Naive thymus-derived CD4-positive, alpha-beta T cell (primary cell): ENCODE measurements around the gene C11orf21. TPM values are rescaled to one million over a fixed set of nuclear protein-coding genes. Genes with fewer than 3 reads are reported as not detected.

Experiments
- ATAC-seq: fragments of 150-1000 bp; cut with Tn5 transposase; 2 replicates; pipeline ENCODE4 v1.10.0; 2021; ENCODE audit warnings: mild to moderate bottlenecking, moderate library complexity
- CTCF ChIA-PET: fragments of 350-600 bp; sonication (Branson Sonifier 250); formaldehyde crosslinking; loops from one replicate; lab custom pipeline; 2021; ENCODE audit warnings: antibody characterized with exemption; lab: Charles Lee
- POLR2A ChIA-PET: fragments of 350-600 bp; sonication (Branson Sonifier 250); formaldehyde crosslinking; loops from one replicate; lab custom pipeline; 2021; ENCODE audit warnings: antibody characterized with exemption, inconsistent platforms; lab: Charles Lee
- DNase-seq, 9 donors: peaks; one replicate each; pipeline versions ENCODE4 v3.0.0 to v3.0.0-alpha.2; 2020 to 2022; ENCODE audit warnings: mixed read lengths in 1 of 9
- H3K27ac ChIP-seq: one replicate; pipeline ENCODE4 v1.7.0; 2013; ENCODE audit warnings: mild to moderate bottlenecking, low read depth, low read length, moderate library complexity
- H3K27me3 ChIP-seq, 2 donors: one replicate each; pipeline ENCODE4 v1.7.0; 2013; ENCODE audit warnings: low read length in 2 of 2, mild to moderate bottlenecking in 2 of 2, moderate library complexity in 2 of 2; ENCODE audit not compliant: control insufficient read depth in 2 of 2, insufficient read depth in 2 of 2
- H3K36me3 ChIP-seq, 3 experiments: 1 replicate in 2 of 3; 2 replicates in 1 of 3; pipeline ENCODE4 v1.7.0; 2013; ENCODE audit warnings: low read length in 3 of 3, mild to moderate bottlenecking in 3 of 3, moderate library complexity in 1 of 3; ENCODE audit not compliant: insufficient read depth in 3 of 3, control insufficient read depth in 2 of 3
- H3K4me1 ChIP-seq, 2 donors: one replicate each; pipeline ENCODE4 v1.7.0; 2013; ENCODE audit warnings: low read length in 2 of 2, mild to moderate bottlenecking in 2 of 2, moderate library complexity in 1 of 2; ENCODE audit not compliant: control insufficient read depth in 2 of 2, insufficient read depth in 2 of 2
- H3K4me3 ChIP-seq: 2 replicates; pipeline ENCODE4 v1.7.0; 2013; ENCODE audit warnings: mild to moderate bottlenecking, low read length
- H3K9me3 ChIP-seq, 3 experiments: 1 replicate in 2 of 3; 2 replicates in 1 of 3; pipeline ENCODE4 v1.7.0; 2013; ENCODE audit warnings: low read length in 3 of 3; ENCODE audit not compliant: control insufficient read depth in 2 of 3
- H3K27ac Mint-ChIP-seq, 9 donors: one replicate each; pipeline ENCODE4 v1.8.0; 2020 to 2022; ENCODE audit warnings: mixed read lengths in 9 of 9, mild to moderate bottlenecking in 8 of 9, moderate library complexity in 5 of 9, inconsistent platforms in 2 of 9
- H3K27me3 Mint-ChIP-seq, 5 donors: one replicate each; pipeline ENCODE4 v1.8.0; 2021 to 2022; ENCODE audit warnings: mixed read lengths in 5 of 5, mild to moderate bottlenecking in 1 of 5
- H3K36me3 Mint-ChIP-seq, 5 donors: one replicate each; pipeline ENCODE4 v1.8.0; 2020 to 2022; ENCODE audit warnings: mixed read lengths in 5 of 5, mild to moderate bottlenecking in 3 of 5, inconsistent platforms in 1 of 5
- H3K4me1 Mint-ChIP-seq, 7 donors: one replicate each; pipeline ENCODE4 v1.8.0; 2020 to 2022; ENCODE audit warnings: mixed read lengths in 7 of 7, mild to moderate bottlenecking in 3 of 7, inconsistent platforms in 1 of 7
- H3K4me3 Mint-ChIP-seq, 10 donors: one replicate each; pipeline ENCODE4 v1.8.0; 2020 to 2022; ENCODE audit warnings: mild to moderate bottlenecking in 10 of 10, mixed read lengths in 10 of 10, moderate library complexity in 6 of 10, inconsistent platforms in 2 of 10
- H3K9me3 Mint-ChIP-seq, 11 donors: one replicate each; pipeline ENCODE4 v1.8.0; 2020 to 2022; ENCODE audit warnings: mixed read lengths in 11 of 11, mild to moderate bottlenecking in 4 of 11, inconsistent platforms in 1 of 11, moderate library complexity in 1 of 11
- intact Hi-C, 2 donors: fragments of 100-400 bp; cut with micrococcal nuclease; formaldehyde crosslinking; loops; one replicate each; pipeline ENCODE4 v1.15.1; 2023
- polyA plus RNA-seq, 2 donors: library from polyadenylated mRNA; unstranded; fragments of 300-500 nt; fragmentation: Illumina TruSeq; gene quantifications; one replicate each; pipeline ENCODE4 v1.2.3, GENCODE V29; 2021
- total RNA-seq, 6 experiments: library from RNA in 5 of 6; stranded (reverse) in 5 of 6; gene quantifications; 1 replicate in 5 of 6; 2 replicates in 1 of 6; pipeline ENCODE4 v1.2.3 and lab custom pipeline; 2021 to 2026

The C11orf21 gene
- total and polyA plus RNA-seq, 7 experiments from 2014 or later: 10.7 to 153 (median 82.5) TPM

DNA sequence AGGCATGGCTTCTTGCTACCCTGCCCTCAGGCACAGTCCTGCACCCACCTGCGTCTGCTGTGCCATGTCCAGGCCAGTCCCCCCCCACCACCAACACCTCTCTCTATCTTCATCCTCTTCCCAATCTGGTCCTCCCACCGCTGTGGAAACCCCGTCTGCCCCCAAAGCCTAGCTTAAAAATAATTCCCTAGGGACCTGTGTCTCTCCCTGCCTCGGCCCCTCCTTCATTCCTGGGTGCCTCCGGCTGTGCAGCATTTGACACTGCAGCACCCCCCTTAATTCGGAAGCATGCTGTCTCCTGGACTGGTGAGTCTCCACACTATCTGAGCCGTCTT lies 28.8 kb downstream of the C11orf21 start:
- peak overlapping the region in 1 of 10 donors; percentile 1 for H3K4me3 Mint-ChIP-seq
- ATAC-seq: no peak

GRCh38 chr11:2272228-2272945 lies 29.3 kb downstream of the C11orf21 start:
- Mint-ChIP-seq H3K27me3 (peaks cover 0 to 44% (median 8%) of the 10 kb centered on the region in 5 donors), H3K4me3 (peak overlapping the region in 5 of 10 donors; percentile 29 to 82 (median 42)), H3K27ac (no peak overlapping the region), H3K4me1 (peaks cover 0 to 10% (median 5%) of the 10 kb centered on the region in 7 donors), H3K36me3 (peaks cover 0 to 2% (median 0%) of the 10 kb centered on the region in 5 donors), H3K9me3 (peaks cover 0 to 1% (median 0%) of the 10 kb centered on the region in 11 donors)
- Histone ChIP-seq H3K27ac (no peak overlapping the region), H3K4me3 (no peak overlapping the region), H3K36me3 (no peaks in the 10 kb centered on the region), H3K9me3 (no peaks in the 10 kb centered on the region), H3K27me3 (no peaks in the 10 kb centered on the region), H3K4me1 (peaks cover 0 to 4% of the 10 kb centered on the region in 2 donors)
- peak in 1 of 9 donors; percentile 21 for DNase-seq
- ChIA-PET POLR2A (no interaction called here), CTCF (no interaction called here)
- ATAC-seq: no peak
- intact Hi-C loops: no loop called here

More for the DNA sequence above, 28.8 kb downstream of the C11orf21 start:
- DNase-seq: no peak
- ChIA-PET CTCF (no interaction called here), POLR2A (no interaction called here)
- no peak overlapping the region for H3K27ac ChIP-seq
- Mint-ChIP-seq H3K9me3 (peaks cover 0 to 7% (median under 1%) of the 10 kb centered on the region in 11 donors), H3K4me1 (peaks cover 3 to 10% (median 5%) of the 10 kb centered on the region in 7 donors), H3K27me3 (peaks cover 0 to 48% (median 10%) of the 10 kb centered on the region in 5 donors), H3K36me3 (peaks cover 0 to 7% (median 4%) of the 10 kb centered on the region in 5 donors), H3K27ac (no peak overlapping the region)
- peaks cover 0 to 4% of the 10 kb centered on the region in 2 donors for H3K4me1 ChIP-seq
- no peaks in the 10 kb centered on the region for H3K9me3 ChIP-seq
- no peaks in the 10 kb centered on the region for H3K36me3 ChIP-seq
- H3K4me3 ChIP-seq: no peak overlapping the region
- intact Hi-C loops: no loop called here
- no peaks in the 10 kb centered on the region for H3K27me3 ChIP-seq

- no peak for DNase-seq
- Histone ChIP-seq H3K36me3 (no peaks in the 10 kb centered on the region), H3K9me3 (no peaks in the 10 kb centered on the region), H3K27me3 (no peaks in the 10 kb centered on the region), H3K27ac (no peak overlapping the region), H3K4me3 (no peak overlapping the region), H3K4me1 (peaks cover 4 to 6% of the 10 kb centered on the region in 2 donors)
- CTCF ChIA-PET: no interaction called here
- Mint-ChIP-seq H3K36me3 (no peaks in the 10 kb centered on the region), H3K9me3 (no peaks in the 10 kb centered on the region), H3K27ac (no peak overlapping the region), H3K4me1 (peaks cover 0 to 12% (median 6%) of the 10 kb centered on the region in 7 donors), H3K27me3 (peaks cover 0 to 44% (median 8%) of the 10 kb centered on the region in 5 donors), H3K4me3 (peak overlapping the region in 7 of 10 donors; percentile 14 to 82 (median 42))
- intact Hi-C loops: no loop called here
- POLR2A ChIA-PET: no interaction called here
- no peak for ATAC-seq
These were observed 30.1 kb downstream of the C11orf21 start for GRCh38 chr11:2271327-2272227.

DNA sequence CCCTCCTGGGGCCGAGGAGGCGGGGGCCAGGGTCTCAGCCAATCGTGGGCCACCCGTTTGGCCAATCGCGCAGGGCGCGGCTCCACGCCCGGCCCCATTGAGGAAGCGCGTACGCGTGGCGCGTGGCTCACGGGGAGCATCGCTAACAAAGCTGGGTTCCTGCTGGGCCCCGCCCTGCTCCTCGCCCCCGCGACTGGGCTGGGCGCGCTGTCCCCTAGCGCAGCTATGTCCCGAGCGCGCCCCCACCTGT lies 30.7 kb downstream of the C11orf21 start:
- Histone ChIP-seq H3K4me3 (no peak overlapping the region), H3K4me1 (peaks cover 9 to 12% of the 10 kb centered on the region in 2 donors), H3K27me3 (no peaks in the 10 kb centered on the region), H3K27ac (no peak overlapping the region), H3K36me3 (no peaks in the 10 kb centered on the region), H3K9me3 (no peaks in the 10 kb centered on the region)
- peak in 3 of 9 donors; percentile 25 to 54 (median 32) for DNase-seq
- intact Hi-C loops: no loop called here
- POLR2A ChIA-PET: no interaction called here
- peak; percentile 80 for ATAC-seq
- H3K27me3 Mint-ChIP-seq: peaks cover 0 to 44% (median 8%) of the 10 kb centered on the region in 5 donors
- no peak overlapping the region for H3K27ac Mint-ChIP-seq
- CTCF ChIA-PET: no interaction called here
- H3K4me1 Mint-ChIP-seq: peaks cover 5 to 17% (median 12%) of the 10 kb centered on the region in 7 donors
- H3K36me3 Mint-ChIP-seq: no peaks in the 10 kb centered on the region
- no peaks in the 10 kb centered on the region for H3K9me3 Mint-ChIP-seq
- H3K4me3 Mint-ChIP-seq: peak overlapping the region in 1 of 10 donors; percentile 82

DNA sequence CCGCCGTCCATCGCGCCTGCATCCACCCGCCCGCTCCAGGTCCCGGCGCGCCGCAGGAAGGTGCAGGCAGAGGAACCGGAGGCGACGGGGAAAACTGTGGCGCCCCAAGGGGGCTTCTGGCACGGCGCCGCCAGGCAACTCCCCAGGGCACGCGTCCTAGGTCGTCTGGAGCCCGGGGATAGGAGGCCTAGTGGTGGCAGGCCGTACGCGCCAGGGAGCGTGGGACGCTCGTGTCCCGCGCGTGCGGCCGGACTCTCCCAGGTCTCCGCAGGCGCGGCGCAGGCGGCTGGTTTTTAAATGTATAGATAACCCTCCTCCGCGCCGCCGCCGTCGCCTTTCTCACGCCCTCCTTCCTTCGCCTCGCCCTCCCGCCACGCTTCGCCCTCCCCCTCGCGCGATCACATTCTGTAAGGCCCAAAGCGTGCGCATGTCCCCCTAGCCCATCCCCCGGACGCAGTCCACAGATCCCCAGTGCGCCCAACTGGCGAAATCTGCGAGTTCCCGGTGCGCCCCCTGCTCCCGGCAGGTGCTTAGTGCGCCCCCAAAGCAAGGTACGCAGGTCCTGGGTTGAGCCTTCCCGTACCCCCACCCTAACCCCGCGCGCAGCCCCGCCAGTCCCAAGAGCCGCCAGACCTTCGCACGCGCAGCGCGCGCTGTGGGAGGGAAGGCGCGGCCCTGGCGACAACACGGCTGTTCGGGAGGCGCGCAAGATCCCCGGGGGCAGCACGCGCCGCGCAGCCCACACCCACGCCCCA lies 31.2 kb downstream of the C11orf21 start, which contains the start of gene ASCL2:
Gene ASCL2, minus strand, starts transcription at position 267 of the 755 bp plus-strand sequence. Its CDS starts 256 bp downstream, at position 11.
- DNase-seq: no peak
- no peak within 1 kb of the TSS for H3K4me3 ChIP-seq
- peaks cover 0 to 44% (median 8%) of the 10 kb centered on the region in 5 donors for H3K27me3 Mint-ChIP-seq
- no peaks in the 10 kb centered on the region for H3K27me3 ChIP-seq
- no peaks in the 10 kb centered on the region for H3K9me3 Mint-ChIP-seq
- no peaks in the 10 kb centered on the region for H3K36me3 Mint-ChIP-seq
- peaks cover 10 to 22% (median 17%) of the 10 kb centered on the region in 7 donors for H3K4me1 Mint-ChIP-seq
- no peak for ATAC-seq
- no peaks in the 10 kb centered on the region for H3K9me3 ChIP-seq
- H3K36me3 ChIP-seq: no peaks in the 10 kb centered on the region
- ChIA-PET CTCF (interaction anchor here (0.9 kb wide), 1 partner anchor 35 kb away, joined by 4 read pairs; no protein-coding TSS in a partner anchor), POLR2A (interaction anchor here (1.3 kb wide), 1 partner anchor 31 kb away, joined by 4 read pairs; the partner anchor contains the start of genes C11orf21 and TSPAN32)
- peak within 1 kb of the TSS; percentile 27 to 82 (median 57) for H3K4me3 Mint-ChIP-seq
- H3K27ac Mint-ChIP-seq: peak within 1 kb of the TSS in 1 of 9 donors; percentile 9
- intact Hi-C loops: loop anchor here in 1 of 2 donors (1.0 kb wide), 1 partner anchor 150 kb away; no protein-coding TSS in a partner anchor
- H3K4me1 ChIP-seq: peaks cover 14 to 17% of the 10 kb centered on the region in 2 donors
- H3K27ac ChIP-seq: no peak within 1 kb of the TSS
